Measurements from ENCODE around the gene MAN1C1. TPM values are rescaled to one million over a fixed set of nuclear protein-coding genes. Genes with fewer than 3 reads are reported as not detected.

The MAN1C1 gene
- total RNA-seq, 2 experiments from 2014 or later = 16.8 to 17.9 TPM

DNA sequence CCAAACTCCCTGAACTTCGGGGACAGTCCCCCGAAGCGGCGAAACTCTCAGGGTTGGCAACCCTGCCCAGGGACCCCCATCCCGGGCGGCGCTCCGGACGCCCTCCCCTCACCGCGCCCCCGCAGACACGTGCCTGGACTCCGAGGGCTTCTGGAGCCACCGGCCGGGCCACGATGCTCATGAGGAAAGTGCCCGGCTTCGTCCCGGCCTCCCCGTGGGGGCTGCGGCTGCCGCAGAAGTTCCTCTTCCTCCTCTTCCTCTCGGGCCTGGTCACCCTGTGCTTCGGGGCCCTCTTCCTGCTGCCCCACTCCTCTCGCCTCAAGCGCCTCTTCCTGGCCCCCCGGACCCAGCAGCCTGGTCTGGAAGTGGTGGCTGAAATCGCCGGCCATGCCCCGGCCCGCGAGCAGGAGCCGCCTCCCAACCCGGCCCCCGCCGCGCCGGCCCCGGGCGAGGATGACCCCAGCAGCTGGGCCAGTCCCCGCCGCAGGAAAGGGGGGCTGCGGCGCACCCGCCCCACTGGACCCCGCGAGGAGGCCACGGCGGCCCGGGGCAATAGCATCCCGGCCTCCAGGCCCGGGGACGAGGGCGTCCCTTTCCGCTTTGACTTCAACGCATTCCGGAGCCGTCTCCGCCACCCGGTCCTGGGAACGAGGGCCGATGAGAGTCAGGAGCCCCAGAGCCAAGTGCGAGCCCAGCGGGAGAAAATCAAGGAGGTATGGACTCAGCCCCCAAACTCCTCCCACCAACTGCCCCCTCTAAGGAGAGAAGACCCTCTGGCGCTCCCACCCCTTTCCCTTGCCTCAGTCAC lies 1.2 kb downstream of the MAN1C1 start:
- peak overlapping the region; percentile 78 for H3K27ac Mint-ChIP-seq
- H3K27me3 Mint-ChIP-seq (ENCODE audit: low read depth) = peaks cover 10% of the 10 kb centered on the region
- POLR2A ChIA-PET = interaction anchor here (0.7 kb wide), 1 partner anchor 61 kb away, joined by 3 read pairs; no protein-coding TSS in a partner anchor
- H3K9me3 Mint-ChIP-seq (ENCODE audit: insufficient read depth) = no peaks in the 10 kb centered on the region
- peak overlapping the region; percentile 83 for H3K4me3 Mint-ChIP-seq
- CTCF ChIA-PET = interaction anchor here (1.0 to 4.8 kb wide), 16 partner anchors 8 to 178 kb away, joined by 3 to 63 read pairs (median 7); no protein-coding TSS in a partner anchor
- ATAC-seq = no peak
- no peak for DNase-seq
- H3K4me1 Mint-ChIP-seq (ENCODE audit: low read depth) = peaks cover 74% of the 10 kb centered on the region
- H3K36me3 Mint-ChIP-seq (ENCODE audit: low read depth) = peaks cover 26% of the 10 kb centered on the region

DNA sequence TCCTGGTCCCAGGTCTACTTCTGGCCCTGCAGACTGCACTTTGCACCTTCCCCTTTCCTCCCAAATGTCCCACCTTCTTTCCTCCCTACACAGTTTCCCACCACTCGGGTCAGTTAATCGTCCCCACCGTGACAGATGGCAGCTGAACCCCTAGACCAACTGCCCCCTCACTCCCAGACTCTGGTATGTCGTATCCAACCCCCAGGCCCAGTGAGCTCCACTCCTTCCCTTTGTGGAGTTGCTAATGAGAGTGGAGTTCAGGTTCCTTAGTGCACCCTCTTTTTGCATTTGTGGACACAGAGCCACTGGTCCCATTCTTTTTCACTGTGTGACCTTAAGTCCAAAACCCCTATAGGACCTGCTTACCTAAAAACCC lies 1.8 kb downstream of the MAN1C1 start:
- ATAC-seq (no peak), DNase-seq (no peak)
- peak overlapping the region; percentile 83 for H3K4me3 Mint-ChIP-seq
- CTCF ChIA-PET = interaction anchor here (0.6 to 4.8 kb wide), 24 partner anchors 9 to 192 kb away, joined by 3 to 63 read pairs (median 6); no protein-coding TSS in a partner anchor
- H3K4me1 Mint-ChIP-seq (ENCODE audit: low read depth) = peaks cover 80% of the 10 kb centered on the region
- peaks cover 5% of the 10 kb centered on the region for H3K27me3 Mint-ChIP-seq (ENCODE audit: low read depth)
- H3K36me3 Mint-ChIP-seq (ENCODE audit: low read depth) = peaks cover 29% of the 10 kb centered on the region
- peak overlapping the region; percentile 78 for H3K27ac Mint-ChIP-seq
- no peaks in the 10 kb centered on the region for H3K9me3 Mint-ChIP-seq (ENCODE audit: insufficient read depth)
- POLR2A ChIA-PET = interaction anchor here (0.7 kb wide), 1 partner anchor 61 kb away, joined by 3 read pairs; no protein-coding TSS in a partner anchor

DNA sequence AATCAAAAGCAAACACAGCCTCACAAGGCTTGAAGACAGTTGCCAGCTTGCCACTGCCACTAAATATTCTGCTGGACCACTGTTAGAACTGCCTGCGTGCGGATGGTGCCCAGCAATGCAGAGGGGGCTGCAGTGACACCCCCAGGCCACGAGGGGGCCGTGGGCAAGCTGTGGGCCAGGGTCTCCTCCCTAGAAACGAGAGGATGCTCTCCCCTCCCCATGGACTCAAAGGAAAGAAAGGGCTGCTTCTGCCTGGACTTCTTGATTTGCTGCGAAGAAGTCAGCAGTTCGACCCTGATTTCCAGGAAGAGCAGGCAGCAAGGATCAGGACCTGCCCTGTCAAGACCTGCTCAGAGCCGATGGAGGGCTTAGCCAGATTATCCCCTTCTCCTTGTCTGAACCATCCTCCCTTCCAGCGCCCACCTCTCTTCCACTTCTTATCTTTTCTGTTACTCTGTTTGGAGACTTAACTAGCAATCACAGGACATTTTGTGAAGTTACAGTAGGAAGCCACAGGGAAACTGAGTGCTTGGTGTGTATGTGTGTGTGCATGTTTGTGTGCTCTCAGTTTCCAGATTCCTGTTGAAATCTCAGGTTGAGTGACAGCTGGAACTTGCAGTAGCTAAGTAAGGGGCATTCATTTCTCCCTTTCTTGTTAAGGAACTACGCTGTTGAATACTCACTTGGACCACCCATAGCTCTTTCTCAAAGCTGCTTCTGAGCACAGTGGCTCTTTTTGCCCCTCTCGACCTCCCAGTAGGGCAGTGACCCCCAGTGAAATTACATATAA lies 2.7 kb downstream of the MAN1C1 start:
- ATAC-seq (peak; percentile 9), DNase-seq (peak; percentile 57)
- H3K9me3 Mint-ChIP-seq (ENCODE audit: insufficient read depth) = no peaks in the 10 kb centered on the region
- H3K27ac Mint-ChIP-seq = peak overlapping the region; percentile 78
- H3K36me3 Mint-ChIP-seq (ENCODE audit: low read depth) = peaks cover 35% of the 10 kb centered on the region
- peaks cover under 1% of the 10 kb centered on the region for H3K27me3 Mint-ChIP-seq (ENCODE audit: low read depth)
- peak overlapping the region; percentile 83 for H3K4me3 Mint-ChIP-seq
- ChIA-PET POLR2A (interaction anchor here (1.4 kb wide), 1 partner anchor 69 kb away, joined by 4 read pairs; no protein-coding TSS in a partner anchor), CTCF (interaction anchor here (0.6 to 4.8 kb wide), 30 partner anchors 9 to 201 kb away, joined by 3 to 63 read pairs (median 4); partner anchors contain the start of gene MTFR1L)
- peaks cover 80% of the 10 kb centered on the region for H3K4me1 Mint-ChIP-seq (ENCODE audit: low read depth)

- POLR2A ChIA-PET = interaction anchor here (0.9 to 1.4 kb wide), 2 partner anchors 56 to 70 kb away, joined by 3 to 4 read pairs; no protein-coding TSS in a partner anchor
Measured at GRCh38 chr1:25620211-25620610, 3.6 kb downstream of the MAN1C1 start.

GRCh38 chr1:25620701-25621350 lies 4.2 kb downstream of the MAN1C1 start:
- H3K9me3 Mint-ChIP-seq (ENCODE audit: insufficient read depth) = peaks cover 2% of the 10 kb centered on the region
- H3K36me3 Mint-ChIP-seq (ENCODE audit: low read depth) = peaks cover 44% of the 10 kb centered on the region
- peaks cover 4% of the 10 kb centered on the region for H3K27me3 Mint-ChIP-seq (ENCODE audit: low read depth)
- H3K27ac Mint-ChIP-seq = peak overlapping the region; percentile 78
- DNase-seq (no peak), ATAC-seq (no peak)
- peaks cover 73% of the 10 kb centered on the region for H3K4me1 Mint-ChIP-seq (ENCODE audit: low read depth)
- peak overlapping the region; percentile 83 for H3K4me3 Mint-ChIP-seq
- ChIA-PET CTCF (interaction anchor here (1.0 to 4.8 kb wide), 11 partner anchors 11 to 181 kb away, joined by 3 to 63 read pairs (median 4); no protein-coding TSS in a partner anchor), POLR2A (interaction anchor here (0.9 kb wide), 1 partner anchor 55 kb away, joined by 3 read pairs; no protein-coding TSS in a partner anchor)

More at GRCh38 chr1:25620211-25620610, 3.6 kb downstream of the MAN1C1 start:
- ATAC-seq = peak; percentile 4
- DNase-seq = peak; percentile 53
- H3K9me3 Mint-ChIP-seq (ENCODE audit: insufficient read depth) = no peaks in the 10 kb centered on the region
- H3K36me3 Mint-ChIP-seq (ENCODE audit: low read depth) = peaks cover 37% of the 10 kb centered on the region
- H3K4me3 Mint-ChIP-seq = peak overlapping the region; percentile 83
- H3K27ac Mint-ChIP-seq = peak overlapping the region; percentile 78
- CTCF ChIA-PET = interaction anchor here (1.0 to 4.8 kb wide), 10 partner anchors 11 to 181 kb away, joined by 3 to 63 read pairs (median 6); no protein-coding TSS in a partner anchor
- peaks cover 1% of the 10 kb centered on the region for H3K27me3 Mint-ChIP-seq (ENCODE audit: low read depth)
- peaks cover 78% of the 10 kb centered on the region for H3K4me1 Mint-ChIP-seq (ENCODE audit: low read depth)

- Mint-ChIP-seq H3K27ac (no peak overlapping the region), H3K27me3 (ENCODE audit: low read depth) (peaks cover 6% of the 10 kb centered on the region), H3K4me1 (ENCODE audit: low read depth) (peaks cover 71% of the 10 kb centered on the region), H3K36me3 (ENCODE audit: low read depth) (peaks cover 53% of the 10 kb centered on the region), H3K4me3 (peak overlapping the region; percentile 83), H3K9me3 (ENCODE audit: insufficient read depth) (peaks cover 4% of the 10 kb centered on the region)
- ChIA-PET CTCF (interaction anchor here (1.1 to 4.7 kb wide), 5 partner anchors 10 to 188 kb away, joined by 3 to 28 read pairs (median 6); no protein-coding TSS in a partner anchor), POLR2A (interaction anchor here (1.3 kb wide), 1 partner anchor 20 kb away, joined by 4 read pairs; no protein-coding TSS in a partner anchor)
- DNase-seq = no peak
- no peak for ATAC-seq
Measured at GRCh38 chr1:25621876-25622275, 5.3 kb downstream of the MAN1C1 start.

DNA sequence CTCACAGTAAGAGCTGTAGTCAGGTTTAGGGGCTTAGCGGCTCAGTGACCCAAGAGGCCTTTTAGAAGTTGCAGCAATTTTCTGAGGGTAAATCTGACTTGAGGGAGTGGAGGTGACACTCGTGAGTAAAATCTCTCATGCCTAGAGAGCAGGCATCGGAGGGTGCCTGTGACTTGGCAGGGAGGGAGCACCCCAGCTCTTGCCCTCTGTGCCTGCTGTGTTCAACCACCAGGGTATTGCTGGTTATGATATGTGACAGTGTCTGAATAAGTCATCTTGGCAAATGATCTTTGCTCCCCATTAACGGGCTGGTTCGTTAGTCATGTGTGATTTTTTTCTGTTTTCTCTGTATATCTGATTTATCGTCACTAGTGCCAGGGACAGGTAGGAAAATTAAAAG lies 5.9 kb downstream of the MAN1C1 start:
- no peak for DNase-seq
- no peak overlapping the region for H3K27ac Mint-ChIP-seq
- ChIA-PET POLR2A (interaction anchor here (1.3 kb wide), 1 partner anchor 19 kb away, joined by 4 read pairs; no protein-coding TSS in a partner anchor), CTCF (interaction anchor here (0.8 to 4.7 kb wide), 6 partner anchors 9 to 187 kb away, joined by 3 to 28 read pairs (median 6); no protein-coding TSS in a partner anchor)
- peaks cover 59% of the 10 kb centered on the region for H3K36me3 Mint-ChIP-seq (ENCODE audit: low read depth)
- peaks cover 72% of the 10 kb centered on the region for H3K4me1 Mint-ChIP-seq (ENCODE audit: low read depth)
- peaks cover 6% of the 10 kb centered on the region for H3K27me3 Mint-ChIP-seq (ENCODE audit: low read depth)
- peaks cover 4% of the 10 kb centered on the region for H3K9me3 Mint-ChIP-seq (ENCODE audit: insufficient read depth)
- ATAC-seq = no peak
- H3K4me3 Mint-ChIP-seq = no peak overlapping the region

GRCh38 chr1:25623007-25623406 lies 6.4 kb downstream of the MAN1C1 start:
- ChIA-PET CTCF (interaction anchor here (0.8 to 4.7 kb wide), 7 partner anchors 9 to 186 kb away, joined by 3 to 28 read pairs (median 7); no protein-coding TSS in a partner anchor), POLR2A (interaction anchor here (1.0 to 1.4 kb wide), 3 partner anchors 19 to 53 kb away, joined by 3 to 4 read pairs (median 3); no protein-coding TSS in a partner anchor)
- H3K9me3 Mint-ChIP-seq (ENCODE audit: insufficient read depth) = peaks cover 4% of the 10 kb centered on the region
- no peak overlapping the region for H3K27ac Mint-ChIP-seq
- peak overlapping the region; percentile 4 for H3K4me3 Mint-ChIP-seq
- DNase-seq (no peak), ATAC-seq (no peak)
- peaks cover 60% of the 10 kb centered on the region for H3K36me3 Mint-ChIP-seq (ENCODE audit: low read depth)
- peaks cover 73% of the 10 kb centered on the region for H3K4me1 Mint-ChIP-seq (ENCODE audit: low read depth)
- H3K27me3 Mint-ChIP-seq (ENCODE audit: low read depth) = peaks cover 6% of the 10 kb centered on the region

GRCh38 chr1:25623731-25624130 lies 7.1 kb downstream of the MAN1C1 start:
- POLR2A ChIA-PET = interaction anchor here (0.7 to 1.4 kb wide), 5 partner anchors 8 to 394 kb away, joined by 3 read pairs; no protein-coding TSS in a partner anchor
- peak overlapping the region; percentile 48 for H3K27ac Mint-ChIP-seq
- H3K4me3 Mint-ChIP-seq = peak overlapping the region; percentile 12
- peaks cover 59% of the 10 kb centered on the region for H3K36me3 Mint-ChIP-seq (ENCODE audit: low read depth)
- H3K27me3 Mint-ChIP-seq (ENCODE audit: low read depth) = peaks cover 6% of the 10 kb centered on the region
- DNase-seq (no peak), ATAC-seq (no peak)
- peaks cover 69% of the 10 kb centered on the region for H3K4me1 Mint-ChIP-seq (ENCODE audit: low read depth)
- H3K9me3 Mint-ChIP-seq (ENCODE audit: insufficient read depth) = peaks cover 4% of the 10 kb centered on the region
- CTCF ChIA-PET = interaction anchor here (0.8 to 2.7 kb wide), 7 partner anchors 14 to 186 kb away, joined by 3 to 12 read pairs (median 4); no protein-coding TSS in a partner anchor

DNA sequence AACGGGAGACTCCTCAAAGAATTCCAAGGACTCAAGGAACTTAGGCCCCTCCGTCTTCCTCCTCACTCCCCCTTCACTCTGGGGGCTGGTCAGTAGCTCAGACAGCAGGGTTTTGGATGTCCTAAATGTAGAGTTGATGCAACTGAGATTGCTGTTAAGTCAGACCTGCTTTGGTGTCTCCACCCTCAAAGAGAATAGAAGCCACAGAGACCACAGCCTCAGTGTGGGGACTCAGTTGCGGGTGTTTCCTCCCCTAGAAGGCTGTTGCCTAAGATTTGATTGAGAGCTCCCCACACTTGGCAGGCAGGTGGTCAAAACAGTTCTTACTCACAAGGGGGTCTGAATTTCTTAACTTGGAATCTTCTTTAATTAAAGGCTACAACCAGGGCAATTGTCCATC lies 7.6 kb downstream of the MAN1C1 start:
- H3K9me3 Mint-ChIP-seq (ENCODE audit: insufficient read depth) = peaks cover 4% of the 10 kb centered on the region
- peak overlapping the region; percentile 48 for H3K27ac Mint-ChIP-seq
- peaks cover 69% of the 10 kb centered on the region for H3K4me1 Mint-ChIP-seq (ENCODE audit: low read depth)
- DNase-seq (peak; percentile 76), ATAC-seq (peak; percentile 31)
- peak overlapping the region; percentile 12 for H3K4me3 Mint-ChIP-seq
- ChIA-PET CTCF (interaction anchor here (0.9 to 2.7 kb wide), 6 partner anchors 15 to 185 kb away, joined by 3 to 12 read pairs (median 4); no protein-coding TSS in a partner anchor), POLR2A (interaction anchor here (0.7 to 1.4 kb wide), 5 partner anchors 8 to 395 kb away, joined by 3 read pairs; no protein-coding TSS in a partner anchor)
- H3K27me3 Mint-ChIP-seq (ENCODE audit: low read depth) = peaks cover 6% of the 10 kb centered on the region
- H3K36me3 Mint-ChIP-seq (ENCODE audit: low read depth) = peaks cover 63% of the 10 kb centered on the region
